ENCODE measurements around the gene PGGT1B. TPM values are rescaled to one million over a fixed set of nuclear protein-coding genes. Genes with fewer than 3 reads are reported as not detected.
A peak's percentile ranks its signal among the peaks of the same experiment; 100 is the strongest.

Gene PGGT1B
- 37.3 TPM for total RNA-seq
- long read RNA-seq, full-length matches to known transcripts: 24 of 35 reads
- long read RNA-seq, partial matches to known transcripts: 1 of 35 reads
- long read RNA-seq, other reads (novel, unspliced or antisense): 10 of 35 reads

- DNase-seq (ENCODE audit: low spot score): peak; percentile 93
Observed at GRCh38 chr5:115262321-115263077, at the start of gene PGGT1B. Gene PGGT1B (minus strand): TSS chr5:115262877. CDS start chr5:115262851, 26 bp downstream.

- no peak for DNase-seq (ENCODE audit: low spot score)
Observed at GRCh38 chr5:115309751-115310370, 47.2 kb upstream of the PGGT1B start.

GRCh38 chr5:115308815-115309214 is 46.1 kb upstream of the PGGT1B start:
- no peak for DNase-seq (ENCODE audit: low spot score)

- DNase-seq (ENCODE audit: low spot score): no peak
Observed at GRCh38 chr5:115306011-115306536, 43.4 kb upstream of the PGGT1B start.

- DNase-seq (ENCODE audit: low spot score): no peak
Observed at GRCh38 chr5:115304496-115304895, 41.8 kb upstream of the PGGT1B start.

- DNase-seq (ENCODE audit: low spot score): no peak
Observed at GRCh38 chr5:115298811-115299210, 36.1 kb upstream of the PGGT1B start.

GRCh38 chr5:115297031-115297430 is 34.4 kb upstream of the PGGT1B start:
- DNase-seq (ENCODE audit: low spot score): no peak

- DNase-seq (ENCODE audit: low spot score): peak; percentile 93
Observed at GRCh38 chr5:115296124-115297022, 33.7 kb upstream of the PGGT1B start, which contains the start of gene CCDC112. Gene CCDC112 (minus strand): TSS chr5:115296654. CDS start chr5:115296543, 111 bp downstream.

GRCh38 chr5:115295777-115296123 is 33.1 kb upstream of the PGGT1B start:
- no peak for DNase-seq (ENCODE audit: low spot score)

GRCh38 chr5:115291397-115291796 is 28.7 kb upstream of the PGGT1B start:
- no peak for DNase-seq (ENCODE audit: low spot score)

GRCh38 chr5:115289104-115289503 is 26.4 kb upstream of the PGGT1B start:
- DNase-seq (ENCODE audit: low spot score): no peak

- DNase-seq (ENCODE audit: low spot score): no peak
Observed at GRCh38 chr5:115284021-115284420, 21.3 kb upstream of the PGGT1B start.

GRCh38 chr5:115282131-115282530 is 19.5 kb upstream of the PGGT1B start:
- DNase-seq (ENCODE audit: low spot score): no peak

- DNase-seq (ENCODE audit: low spot score): no peak
Observed at GRCh38 chr5:115274584-115274983, 11.9 kb upstream of the PGGT1B start.

GRCh38 chr5:115272297-115272958 is 9.8 kb upstream of the PGGT1B start:
- DNase-seq (ENCODE audit: low spot score): no peak

GRCh38 chr5:115271295-115272050 is 8.8 kb upstream of the PGGT1B start:
- DNase-seq (ENCODE audit: low spot score): no peak

- DNase-seq (ENCODE audit: low spot score): no peak
Observed at GRCh38 chr5:115267617-115268016, 4.9 kb upstream of the PGGT1B start.

GRCh38 chr5:115265220-115265619 is 2.5 kb upstream of the PGGT1B start:
- DNase-seq (ENCODE audit: low spot score): no peak

- DNase-seq (ENCODE audit: low spot score): no peak
Observed at GRCh38 chr5:115264786-115265185, 2.1 kb upstream of the PGGT1B start.

GRCh38 chr5:115263078-115263380 is 352 bp upstream of the PGGT1B start:
- no peak for DNase-seq (ENCODE audit: low spot score)
